Measurements from ENCODE around the gene GRID2. TPM values are rescaled to one million over a fixed set of nuclear protein-coding genes. Genes with fewer than 3 reads are reported as not detected.
"Not testable (repeated sequence)": the region's sequence is repeated elsewhere in the genome, so short reads cannot be mapped to it uniquely, and the experiment has no call there.

Gene GRID2
- total RNA-seq, 2 donors from 2014 or later: not detected

- no peaks in the 10 kb centered on the region for H3K9me3 ChIP-seq
- H3K4me3 ChIP-seq: no peak overlapping the region
- no peak overlapping the region for H3K27ac ChIP-seq
- no peaks in the 10 kb centered on the region for H3K27me3 ChIP-seq
- TF ChIP-seq CTCF (IDR thresholded peaks at IDR 0.05): no peak
- no peaks in the 10 kb centered on the region for H3K4me1 ChIP-seq
- intact Hi-C loops (cut with DNase I): no loop called here
- DNase-seq: no peak
- H3K36me3 ChIP-seq: no peaks in the 10 kb centered on the region
- no peak overlapping the region for H3K9ac ChIP-seq (ENCODE audit: low read depth in 2 of 2, low read length in 2 of 2)
Observed at GRCh38 chr4:93285346-93285745, 981.6 kb downstream of the GRID2 start.

- Histone ChIP-seq H3K9me3 (no peaks in the 10 kb centered on the region), H3K4me3 (no peak overlapping the region), H3K9ac (ENCODE audit: low read depth in 2 of 2, low read length in 2 of 2) (no peak overlapping the region), H3K36me3 (no peaks in the 10 kb centered on the region), H3K27me3 (no peaks in the 10 kb centered on the region), H3K27ac (no peak overlapping the region), H3K4me1 (no peaks in the 10 kb centered on the region)
- DNase-seq: no peak
- TF ChIP-seq CTCF (IDR thresholded peaks at IDR 0.05): no peak
- intact Hi-C loops (cut with DNase I): no loop called here
Observed at GRCh38 chr4:93289241-93289640, 985.5 kb downstream of the GRID2 start.

GRCh38 chr4:93289831-93290230 lies 986.1 kb downstream of the GRID2 start:
- H3K9me3 ChIP-seq: no peaks in the 10 kb centered on the region
- TF ChIP-seq CTCF (IDR thresholded peaks at IDR 0.05): no peak
- H3K4me1 ChIP-seq: no peaks in the 10 kb centered on the region
- intact Hi-C loops (cut with DNase I): no loop called here
- no peak for DNase-seq
- no peak overlapping the region for H3K27ac ChIP-seq
- no peaks in the 10 kb centered on the region for H3K27me3 ChIP-seq
- H3K4me3 ChIP-seq: no peak overlapping the region
- no peaks in the 10 kb centered on the region for H3K36me3 ChIP-seq
- no peak overlapping the region for H3K9ac ChIP-seq (ENCODE audit: low read depth in 2 of 2, low read length in 2 of 2)

- H3K27me3 ChIP-seq: no peaks in the 10 kb centered on the region
- H3K27ac ChIP-seq: no peak overlapping the region
- no peaks in the 10 kb centered on the region for H3K36me3 ChIP-seq
- no peaks in the 10 kb centered on the region for H3K9me3 ChIP-seq
- no peaks in the 10 kb centered on the region for H3K4me1 ChIP-seq
- no peak for TF ChIP-seq CTCF (IDR thresholded peaks at IDR 0.05)
- no peak for DNase-seq
- H3K9ac ChIP-seq (ENCODE audit: low read depth in 2 of 2, low read length in 2 of 2): no peak overlapping the region
- intact Hi-C loops (cut with DNase I): no loop called here
- no peak overlapping the region for H3K4me3 ChIP-seq
Observed at GRCh38 chr4:93299118-93299517, 995.4 kb downstream of the GRID2 start.

GRCh38 chr4:93300780-93301555 lies 997.2 kb downstream of the GRID2 start:
- H3K36me3 ChIP-seq; H3K9ac ChIP-seq (ENCODE audit: low read depth in 2 of 2, low read length in 2 of 2); H3K4me3 ChIP-seq; H3K4me1 ChIP-seq; H3K27ac ChIP-seq; H3K9me3 ChIP-seq; H3K27me3 ChIP-seq; DNase-seq; intact Hi-C loops (cut with DNase I): not testable (repeated sequence)

- DNase-seq: no peak
- no peak overlapping the region for H3K9ac ChIP-seq (ENCODE audit: low read depth in 2 of 2, low read length in 2 of 2)
- no peak overlapping the region for H3K4me3 ChIP-seq
- TF ChIP-seq CTCF (IDR thresholded peaks at IDR 0.05): no peak
- no peaks in the 10 kb centered on the region for H3K36me3 ChIP-seq
- H3K27me3 ChIP-seq: no peaks in the 10 kb centered on the region
- H3K4me1 ChIP-seq: no peaks in the 10 kb centered on the region
- H3K9me3 ChIP-seq: no peaks in the 10 kb centered on the region
- H3K27ac ChIP-seq: no peak overlapping the region
- intact Hi-C loops (cut with DNase I): no loop called here
Observed at GRCh38 chr4:93302310-93302709, 998.5 kb downstream of the GRID2 start.
